Gastrocnemius medialis (tissue), 4 donors: ENCODE data around the gene ZXDB.
"Not testable (repeated sequence)": the region's sequence is repeated elsewhere in the genome, so short reads cannot be mapped to it uniquely, and the experiment has no call there.

ENCODE experiments used
- CTCF ChIP-seq, 5 experiments: fragments of 450-650 bp in 3 of 5; fragments of 200-600 bp in 2 of 5; sonication (generic) in 2 of 5; IDR thresholded peaks in 4 of 5; conservative IDR thresholded peaks in 1 of 5; 1 replicate in 4 of 5; 2 replicates in 1 of 5; pipeline ENCODE4 v1.5.1; 2016 to 2019; ENCODE audit warnings: antibody characterized with exemption in 5 of 5, mild to moderate bottlenecking in 3 of 5, moderate library complexity in 3 of 5
- POLR2A ChIP-seq, 2 donors: fragments of 450-650 bp; IDR thresholded peaks; one replicate each; pipeline ENCODE4 v1.6.1; 2017; ENCODE audit warnings: antibody characterized with exemption in 2 of 2, mild to moderate bottlenecking in 2 of 2, moderate library complexity in 2 of 2

- TF ChIP-seq CTCF (IDR thresholded peaks at IDR 0.05 in 4 of 5, conservative IDR thresholded peaks at IDR 0.05 in 1 of 5); POLR2A (IDR thresholded peaks at IDR 0.05): not testable (repeated sequence)
These were observed at the start of gene ZXDB for GRCh38 chrX:57591284-57592159.
